ENCODE data around the gene UNC5B. TPM values are rescaled to one million over a fixed set of nuclear protein-coding genes. Genes with fewer than 3 reads are reported as not detected.
A peak's percentile ranks its signal among the peaks of the same experiment; 100 is the strongest.

Gene UNC5B
- total RNA-seq, 4 donors from 2014 or later = 3.3 to 7.0 (median 5.9) TPM

- no peak overlapping the region for H3K4me3 ChIP-seq
- no peak for DNase-seq (ENCODE audit: low spot score in 2 of 2)
- H3K4me1 ChIP-seq = peaks cover 0 to 23% (median 0%) of the 10 kb centered on the region in 4 donors
- WGBS, 2 donors = 91 to 95% methylated on average over 10 of the region's 10 CpGs
- H3K9me3 ChIP-seq = no peaks in the 10 kb centered on the region
- no peaks in the 10 kb centered on the region for H3K27me3 ChIP-seq
- no peak for TF ChIP-seq EP300 (IDR thresholded peaks at IDR 0.05)
- no peak for TF ChIP-seq CTCF (IDR thresholded peaks at IDR 0.05)
- no peak for TF ChIP-seq POLR2A (IDR thresholded peaks at IDR 0.05)
- H3K27ac ChIP-seq = no peak overlapping the region
- H3K36me3 ChIP-seq = peaks cover 0 to 43% (median 0%) of the 10 kb centered on the region in 3 donors
Measured at GRCh38 chr10:71339796-71340589, 127.6 kb downstream of the UNC5B start.

- Histone ChIP-seq H3K27ac (no peak overlapping the region), H3K9me3 (no peaks in the 10 kb centered on the region), H3K36me3 (peaks cover 0 to 31% (median 0%) of the 10 kb centered on the region in 3 donors), H3K4me3 (no peak overlapping the region), H3K4me1 (peaks cover 0 to 19% (median 0%) of the 10 kb centered on the region in 4 donors), H3K27me3 (no peaks in the 10 kb centered on the region)
- no peak for DNase-seq (ENCODE audit: low spot score in 2 of 2)
- 89 to 91% methylated on average over 8 of the region's 8 CpGs for WGBS, 2 donors
- TF ChIP-seq POLR2A (IDR thresholded peaks at IDR 0.05) (no peak), CTCF (IDR thresholded peaks at IDR 0.05) (no peak), EP300 (IDR thresholded peaks at IDR 0.05) (no peak)
Measured at GRCh38 chr10:71342573-71343391, 130.4 kb downstream of the UNC5B start.

GRCh38 chr10:71343392-71343773 is 131.0 kb downstream of the UNC5B start:
- Histone ChIP-seq H3K9me3 (no peaks in the 10 kb centered on the region), H3K4me1 (peaks cover 0 to 19% (median 0%) of the 10 kb centered on the region in 4 donors), H3K4me3 (no peak overlapping the region), H3K27ac (no peak overlapping the region), H3K36me3 (peaks cover 0 to 29% (median 0%) of the 10 kb centered on the region in 3 donors), H3K27me3 (no peaks in the 10 kb centered on the region)
- TF ChIP-seq EP300 (IDR thresholded peaks at IDR 0.05) (peak in 1 of 2 donors; percentile 20), CTCF (IDR thresholded peaks at IDR 0.05) (no peak), POLR2A (IDR thresholded peaks at IDR 0.05) (no peak)
- peak in 1 of 2 donors; percentile 31 for DNase-seq (ENCODE audit: low spot score in 2 of 2)
- 69 to 70% methylated on average over 5 of the region's 5 CpGs for WGBS, 2 donors

- Histone ChIP-seq H3K9me3 (no peaks in the 10 kb centered on the region), H3K4me1 (peaks cover 0 to 19% (median 0%) of the 10 kb centered on the region in 4 donors), H3K4me3 (no peak overlapping the region), H3K27ac (no peak overlapping the region), H3K27me3 (no peaks in the 10 kb centered on the region), H3K36me3 (peaks cover 0 to 26% (median 0%) of the 10 kb centered on the region in 3 donors)
- no peak for DNase-seq (ENCODE audit: low spot score in 2 of 2)
- 83 to 89% methylated on average over 9 of the region's 9 CpGs for WGBS, 2 donors
- TF ChIP-seq EP300 (IDR thresholded peaks at IDR 0.05) = no peak
Measured at GRCh38 chr10:71344154-71344925, 132.0 kb downstream of the UNC5B start.

GRCh38 chr10:71344993-71345480 is 132.7 kb downstream of the UNC5B start:
- Histone ChIP-seq H3K27ac (no peak overlapping the region), H3K9me3 (no peaks in the 10 kb centered on the region), H3K4me3 (no peak overlapping the region), H3K27me3 (no peaks in the 10 kb centered on the region), H3K4me1 (peaks cover 0 to 19% (median 0%) of the 10 kb centered on the region in 4 donors), H3K36me3 (peaks cover 0 to 19% (median 0%) of the 10 kb centered on the region in 3 donors)
- WGBS, 2 donors = 57 to 71% methylated on average over 3 of the region's 3 CpGs
- no peak for DNase-seq (ENCODE audit: low spot score in 2 of 2)
- TF ChIP-seq EP300 (IDR thresholded peaks at IDR 0.05) (no peak), CTCF (IDR thresholded peaks at IDR 0.05) (no peak), POLR2A (IDR thresholded peaks at IDR 0.05) (no peak)

Data from tibial nerve (tissue), 4 donors.